ENCODE data around the gene FIGN. TPM values are rescaled to one million over a fixed set of nuclear protein-coding genes. Genes with fewer than 3 reads are reported as not detected.

FIGN gene
- total and polyA plus RNA-seq, 9 of the 15 experiments (the other 6 are each of a cell fraction or from before 2014, with no cell fraction given) = 0.02 TPM; not detected in 8

DNA sequence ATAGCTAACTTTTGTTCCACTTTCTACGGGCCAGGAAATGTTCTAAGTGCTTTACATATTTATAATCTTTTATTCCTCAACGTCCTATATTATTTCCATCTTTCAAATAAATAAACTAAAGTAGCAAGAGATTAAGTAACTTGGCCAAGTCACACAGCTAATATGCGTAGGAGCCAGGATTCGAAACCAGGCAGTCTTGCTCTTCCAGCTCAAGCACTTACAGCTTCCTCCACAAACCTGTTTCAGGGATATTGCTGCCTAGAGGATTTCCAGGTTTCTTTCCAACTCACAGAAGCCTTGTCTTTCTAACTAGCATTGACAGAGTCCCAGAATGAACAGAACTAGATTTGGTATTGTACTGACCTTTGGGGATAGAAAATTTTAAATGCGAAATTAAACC lies 102.5 kb downstream of the FIGN start (continued):
- TF ChIP-seq, protein P1, sequence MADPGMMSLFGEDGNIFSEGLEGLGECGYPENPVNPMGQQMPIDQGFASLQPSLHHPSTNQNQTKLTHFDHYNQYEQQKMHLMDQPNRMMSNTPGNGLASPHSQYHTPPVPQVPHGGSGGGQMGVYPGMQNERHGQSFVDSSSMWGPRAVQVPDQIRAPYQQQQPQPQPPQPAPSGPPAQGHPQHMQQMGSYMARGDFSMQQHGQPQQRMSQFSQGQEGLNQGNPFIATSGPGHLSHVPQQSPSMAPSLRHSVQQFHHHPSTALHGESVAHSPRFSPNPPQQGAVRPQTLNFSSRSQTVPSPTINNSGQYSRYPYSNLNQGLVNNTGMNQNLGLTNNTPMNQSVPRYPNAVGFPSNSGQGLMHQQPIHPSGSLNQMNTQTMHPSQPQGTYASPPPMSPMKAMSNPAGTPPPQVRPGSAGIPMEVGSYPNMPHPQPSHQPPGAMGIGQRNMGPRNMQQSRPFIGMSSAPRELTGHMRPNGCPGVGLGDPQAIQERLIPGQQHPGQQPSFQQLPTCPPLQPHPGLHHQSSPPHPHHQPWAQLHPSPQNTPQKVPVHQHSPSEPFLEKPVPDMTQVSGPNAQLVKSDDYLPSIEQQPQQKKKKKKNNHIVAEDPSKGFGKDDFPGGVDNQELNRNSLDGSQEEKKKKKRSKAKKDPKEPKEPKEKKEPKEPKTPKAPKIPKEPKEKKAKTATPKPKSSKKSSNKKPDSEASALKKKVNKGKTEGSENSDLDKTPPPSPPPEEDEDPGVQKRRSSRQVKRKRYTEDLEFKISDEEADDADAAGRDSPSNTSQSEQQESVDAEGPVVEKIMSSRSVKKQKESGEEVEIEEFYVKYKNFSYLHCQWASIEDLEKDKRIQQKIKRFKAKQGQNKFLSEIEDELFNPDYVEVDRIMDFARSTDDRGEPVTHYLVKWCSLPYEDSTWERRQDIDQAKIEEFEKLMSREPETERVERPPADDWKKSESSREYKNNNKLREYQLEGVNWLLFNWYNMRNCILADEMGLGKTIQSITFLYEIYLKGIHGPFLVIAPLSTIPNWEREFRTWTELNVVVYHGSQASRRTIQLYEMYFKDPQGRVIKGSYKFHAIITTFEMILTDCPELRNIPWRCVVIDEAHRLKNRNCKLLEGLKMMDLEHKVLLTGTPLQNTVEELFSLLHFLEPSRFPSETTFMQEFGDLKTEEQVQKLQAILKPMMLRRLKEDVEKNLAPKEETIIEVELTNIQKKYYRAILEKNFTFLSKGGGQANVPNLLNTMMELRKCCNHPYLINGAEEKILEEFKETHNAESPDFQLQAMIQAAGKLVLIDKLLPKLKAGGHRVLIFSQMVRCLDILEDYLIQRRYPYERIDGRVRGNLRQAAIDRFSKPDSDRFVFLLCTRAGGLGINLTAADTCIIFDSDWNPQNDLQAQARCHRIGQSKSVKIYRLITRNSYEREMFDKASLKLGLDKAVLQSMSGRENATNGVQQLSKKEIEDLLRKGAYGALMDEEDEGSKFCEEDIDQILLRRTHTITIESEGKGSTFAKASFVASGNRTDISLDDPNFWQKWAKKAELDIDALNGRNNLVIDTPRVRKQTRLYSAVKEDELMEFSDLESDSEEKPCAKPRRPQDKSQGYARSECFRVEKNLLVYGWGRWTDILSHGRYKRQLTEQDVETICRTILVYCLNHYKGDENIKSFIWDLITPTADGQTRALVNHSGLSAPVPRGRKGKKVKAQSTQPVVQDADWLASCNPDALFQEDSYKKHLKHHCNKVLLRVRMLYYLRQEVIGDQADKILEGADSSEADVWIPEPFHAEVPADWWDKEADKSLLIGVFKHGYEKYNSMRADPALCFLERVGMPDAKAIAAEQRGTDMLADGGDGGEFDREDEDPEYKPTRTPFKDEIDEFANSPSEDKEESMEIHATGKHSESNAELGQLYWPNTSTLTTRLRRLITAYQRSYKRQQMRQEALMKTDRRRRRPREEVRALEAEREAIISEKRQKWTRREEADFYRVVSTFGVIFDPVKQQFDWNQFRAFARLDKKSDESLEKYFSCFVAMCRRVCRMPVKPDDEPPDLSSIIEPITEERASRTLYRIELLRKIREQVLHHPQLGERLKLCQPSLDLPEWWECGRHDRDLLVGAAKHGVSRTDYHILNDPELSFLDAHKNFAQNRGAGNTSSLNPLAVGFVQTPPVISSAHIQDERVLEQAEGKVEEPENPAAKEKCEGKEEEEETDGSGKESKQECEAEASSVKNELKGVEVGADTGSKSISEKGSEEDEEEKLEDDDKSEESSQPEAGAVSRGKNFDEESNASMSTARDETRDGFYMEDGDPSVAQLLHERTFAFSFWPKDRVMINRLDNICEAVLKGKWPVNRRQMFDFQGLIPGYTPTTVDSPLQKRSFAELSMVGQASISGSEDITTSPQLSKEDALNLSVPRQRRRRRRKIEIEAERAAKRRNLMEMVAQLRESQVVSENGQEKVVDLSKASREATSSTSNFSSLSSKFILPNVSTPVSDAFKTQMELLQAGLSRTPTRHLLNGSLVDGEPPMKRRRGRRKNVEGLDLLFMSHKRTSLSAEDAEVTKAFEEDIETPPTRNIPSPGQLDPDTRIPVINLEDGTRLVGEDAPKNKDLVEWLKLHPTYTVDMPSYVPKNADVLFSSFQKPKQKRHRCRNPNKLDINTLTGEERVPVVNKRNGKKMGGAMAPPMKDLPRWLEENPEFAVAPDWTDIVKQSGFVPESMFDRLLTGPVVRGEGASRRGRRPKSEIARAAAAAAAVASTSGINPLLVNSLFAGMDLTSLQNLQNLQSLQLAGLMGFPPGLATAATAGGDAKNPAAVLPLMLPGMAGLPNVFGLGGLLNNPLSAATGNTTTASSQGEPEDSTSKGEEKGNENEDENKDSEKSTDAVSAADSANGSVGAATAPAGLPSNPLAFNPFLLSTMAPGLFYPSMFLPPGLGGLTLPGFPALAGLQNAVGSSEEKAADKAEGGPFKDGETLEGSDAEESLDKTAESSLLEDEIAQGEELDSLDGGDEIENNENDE (IDR thresholded peaks at IDR 0.05; ENCODE audit: low read depth, low read length) = no peak
- TF ChIP-seq TGIF2 (CRISPR knock-in tag; IDR thresholded peaks at IDR 0.05) (no peak), TFAM (CRISPR knock-in tag; conservative IDR thresholded peaks at IDR 0.05) (no peak), PURB (CRISPR knock-in tag; IDR thresholded peaks at IDR 0.05; ENCODE audit: low read depth) (no peak), ZNF79 (CRISPR knock-in tag; IDR thresholded peaks at IDR 0.05; ENCODE audit: low read depth) (no peak), TOE1 (IDR thresholded peaks at IDR 0.05; ENCODE audit: borderline replicate concordance) (no peak), TOE1 (CRISPR knock-in tag; IDR thresholded peaks at IDR 0.05; ENCODE audit: borderline replicate concordance, low read depth) (no peak)
- TF ChIP-seq, protein P2, sequence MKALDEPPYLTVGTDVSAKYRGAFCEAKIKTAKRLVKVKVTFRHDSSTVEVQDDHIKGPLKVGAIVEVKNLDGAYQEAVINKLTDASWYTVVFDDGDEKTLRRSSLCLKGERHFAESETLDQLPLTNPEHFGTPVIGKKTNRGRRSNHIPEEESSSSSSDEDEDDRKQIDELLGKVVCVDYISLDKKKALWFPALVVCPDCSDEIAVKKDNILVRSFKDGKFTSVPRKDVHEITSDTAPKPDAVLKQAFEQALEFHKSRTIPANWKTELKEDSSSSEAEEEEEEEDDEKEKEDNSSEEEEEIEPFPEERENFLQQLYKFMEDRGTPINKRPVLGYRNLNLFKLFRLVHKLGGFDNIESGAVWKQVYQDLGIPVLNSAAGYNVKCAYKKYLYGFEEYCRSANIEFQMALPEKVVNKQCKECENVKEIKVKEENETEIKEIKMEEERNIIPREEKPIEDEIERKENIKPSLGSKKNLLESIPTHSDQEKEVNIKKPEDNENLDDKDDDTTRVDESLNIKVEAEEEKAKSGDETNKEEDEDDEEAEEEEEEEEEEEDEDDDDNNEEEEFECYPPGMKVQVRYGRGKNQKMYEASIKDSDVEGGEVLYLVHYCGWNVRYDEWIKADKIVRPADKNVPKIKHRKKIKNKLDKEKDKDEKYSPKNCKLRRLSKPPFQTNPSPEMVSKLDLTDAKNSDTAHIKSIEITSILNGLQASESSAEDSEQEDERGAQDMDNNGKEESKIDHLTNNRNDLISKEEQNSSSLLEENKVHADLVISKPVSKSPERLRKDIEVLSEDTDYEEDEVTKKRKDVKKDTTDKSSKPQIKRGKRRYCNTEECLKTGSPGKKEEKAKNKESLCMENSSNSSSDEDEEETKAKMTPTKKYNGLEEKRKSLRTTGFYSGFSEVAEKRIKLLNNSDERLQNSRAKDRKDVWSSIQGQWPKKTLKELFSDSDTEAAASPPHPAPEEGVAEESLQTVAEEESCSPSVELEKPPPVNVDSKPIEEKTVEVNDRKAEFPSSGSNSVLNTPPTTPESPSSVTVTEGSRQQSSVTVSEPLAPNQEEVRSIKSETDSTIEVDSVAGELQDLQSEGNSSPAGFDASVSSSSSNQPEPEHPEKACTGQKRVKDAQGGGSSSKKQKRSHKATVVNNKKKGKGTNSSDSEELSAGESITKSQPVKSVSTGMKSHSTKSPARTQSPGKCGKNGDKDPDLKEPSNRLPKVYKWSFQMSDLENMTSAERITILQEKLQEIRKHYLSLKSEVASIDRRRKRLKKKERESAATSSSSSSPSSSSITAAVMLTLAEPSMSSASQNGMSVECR (CRISPR knock-in tag; IDR thresholded peaks at IDR 0.05) = no peak

Data from K562 (cell line).